Activated CD4-positive, alpha-beta T cell treated with anti-CD3 and anti-CD28 coated beads for 36 hours (primary cell): ENCODE results near the gene OMP. TPM values are rescaled to one million over a fixed set of nuclear protein-coding genes. Genes with fewer than 3 reads are reported as not detected.

Experiments
- ATAC-seq: fragments of 200-7000 bp; cut with Tn5 transposase; one replicate; pipeline ENCODE4 v1.10.0; 2021; ENCODE audit warnings: mild to moderate bottlenecking, moderate library complexity
- CTCF ChIA-PET: fragments of 350-600 bp; sonication (Branson Sonifier 250); formaldehyde crosslinking; loops from one replicate; lab custom pipeline; 2021; ENCODE audit warnings: antibody characterized with exemption; lab: Charles Lee
- POLR2A ChIA-PET: fragments of 350-600 bp; sonication (Branson Sonifier 250); formaldehyde crosslinking; loops from one replicate; lab custom pipeline; 2021; ENCODE audit warnings: antibody characterized with exemption, inconsistent platforms; lab: Charles Lee
- DNase-seq: peaks from one replicate; pipeline ENCODE4 v3.0.0-alpha.2; 2020
- H3K27ac Mint-ChIP-seq: one replicate; pipeline ENCODE4 v1.8.0; 2021; ENCODE audit warnings: mixed read lengths
- H3K27me3 Mint-ChIP-seq: one replicate; pipeline ENCODE4 v1.8.0; 2021; ENCODE audit warnings: mixed read lengths
- H3K36me3 Mint-ChIP-seq: one replicate; pipeline ENCODE4 v1.8.0; 2021; ENCODE audit warnings: low read depth, mixed read lengths
- H3K4me1 Mint-ChIP-seq: one replicate; pipeline ENCODE4 v1.8.0; 2021; ENCODE audit warnings: mixed read lengths
- H3K4me3 Mint-ChIP-seq: one replicate; pipeline ENCODE4 v1.8.0; 2021; ENCODE audit warnings: mild to moderate bottlenecking, moderate library complexity, mixed read lengths
- H3K9me3 Mint-ChIP-seq: one replicate; pipeline ENCODE4 v1.8.0; 2021; ENCODE audit warnings: low read depth, mixed read lengths
- intact Hi-C, 2 experiments: fragments of 100-400 bp; cut with DNase I in 1 of 2; cut with micrococcal nuclease in 1 of 2; formaldehyde crosslinking; loops; one replicate each; pipeline versions ENCODE4 v1.14.2 to v1.15.1; 2022 to 2024; cut with DNase I, micrococcal nuclease
- total RNA-seq, 2 experiments: library from RNA; stranded (reverse); gene quantifications; one replicate each; pipeline ENCODE4 v1.2.3, GENCODE V29; 2021

OMP gene
- total RNA-seq, 2 experiments from 2014 or later, result not detected

- DNase-seq, result no peak
- no peak for ATAC-seq
- no peaks in the 10 kb centered on the region for H3K9me3 Mint-ChIP-seq
- no peaks in the 10 kb centered on the region for H3K36me3 Mint-ChIP-seq
- intact Hi-C loops, result no loop called here
- H3K27ac Mint-ChIP-seq, result no peak overlapping the region
- POLR2A ChIA-PET, result no interaction called here
- peaks cover 4% of the 10 kb centered on the region for H3K4me1 Mint-ChIP-seq
- no peaks in the 10 kb centered on the region for H3K27me3 Mint-ChIP-seq
- CTCF ChIA-PET, result interaction anchor here (1.0 to 4.1 kb wide), 4 partner anchors 12 to 169 kb away, joined by 3 to 64 read pairs (median 6); no protein-coding TSS in a partner anchor
- H3K4me3 Mint-ChIP-seq, result no peak overlapping the region
These were observed 13.6 kb upstream of the OMP start for GRCh38 chr11:77089004-77089545.

DNA sequence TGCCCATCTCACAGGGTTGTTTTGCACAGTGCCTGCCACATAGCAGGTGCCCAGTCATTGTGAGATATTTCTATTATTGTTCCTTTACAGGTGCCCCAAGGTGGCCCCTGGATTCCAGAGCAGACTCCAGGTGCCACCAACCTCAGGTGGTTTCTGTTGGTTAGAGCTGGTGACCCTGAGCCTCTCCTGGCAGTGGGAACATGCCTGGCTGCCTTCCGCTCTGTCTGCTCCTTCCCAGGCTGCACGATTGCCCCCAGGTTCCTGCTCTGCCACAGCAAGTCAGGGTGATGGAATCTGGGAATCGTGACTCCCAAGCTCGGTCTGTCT is 12.6 kb upstream of the OMP start:
- intact Hi-C loops, result loop anchor here (2.0 to 5.0 kb wide), 3 partner anchors 23 to 358 kb away; partner anchors contain the start of gene CAPN5 (in 1 of the 2)
- ChIA-PET POLR2A (no interaction called here), CTCF (interaction anchor here (0.8 to 4.1 kb wide), 11 partner anchors 8 to 309 kb away, joined by 3 to 64 read pairs (median 9); partner anchors contain the start of gene CAPN5)
- no peaks in the 10 kb centered on the region for H3K27me3 Mint-ChIP-seq
- H3K9me3 Mint-ChIP-seq, result no peaks in the 10 kb centered on the region
- ATAC-seq (no peak), DNase-seq (no peak)
- no peaks in the 10 kb centered on the region for H3K36me3 Mint-ChIP-seq
- H3K4me1 Mint-ChIP-seq, result peaks cover 4% of the 10 kb centered on the region
- no peak overlapping the region for H3K27ac Mint-ChIP-seq
- no peak overlapping the region for H3K4me3 Mint-ChIP-seq

DNA sequence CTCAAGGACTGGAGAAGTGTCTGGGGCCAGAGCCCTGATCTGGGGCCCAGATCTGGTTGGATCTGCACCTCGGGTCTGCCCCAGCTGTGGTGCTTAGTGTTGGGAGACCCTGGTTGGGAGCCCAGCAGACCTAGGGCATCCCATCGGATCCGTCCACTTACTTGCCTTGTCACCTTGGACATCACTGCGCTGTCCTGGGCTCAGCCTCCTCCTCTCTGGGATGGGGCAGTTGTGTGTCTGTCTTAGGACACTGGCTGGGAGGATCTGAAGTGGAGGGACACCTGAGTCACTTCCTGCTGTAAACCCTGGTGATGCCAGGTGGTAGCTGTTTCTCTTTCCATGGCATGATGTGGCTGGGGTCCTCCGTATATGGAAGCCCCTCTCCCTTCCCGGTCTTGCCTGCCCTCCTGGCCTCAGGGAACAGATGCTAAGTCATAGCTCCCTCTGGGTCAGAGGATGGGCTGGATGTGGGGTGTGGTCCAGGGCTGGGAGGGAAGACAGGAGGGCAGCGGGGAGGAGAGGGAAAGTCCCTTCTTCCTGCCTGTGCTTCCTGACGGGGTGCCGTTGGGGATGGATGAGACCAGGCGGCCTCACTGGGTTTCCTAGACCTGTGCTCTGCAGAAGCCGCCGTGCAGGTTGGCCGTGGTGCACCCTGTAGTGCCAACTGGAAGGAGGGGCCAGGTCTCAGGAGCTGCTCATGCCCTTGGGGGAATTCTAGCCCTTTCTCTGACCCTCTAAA is 12.1 kb upstream of the OMP start:
- H3K9me3 Mint-ChIP-seq, result no peaks in the 10 kb centered on the region
- H3K4me1 Mint-ChIP-seq, result peaks cover 4% of the 10 kb centered on the region
- H3K4me3 Mint-ChIP-seq, result no peak overlapping the region
- intact Hi-C loops, result loop anchor here (1.0 to 5.0 kb wide), 7 partner anchors 24 to 358 kb away; partner anchors contain the start of gene CAPN5 (in 2 of the 2)
- H3K27ac Mint-ChIP-seq, result no peak overlapping the region
- no peaks in the 10 kb centered on the region for H3K36me3 Mint-ChIP-seq
- no peaks in the 10 kb centered on the region for H3K27me3 Mint-ChIP-seq
- POLR2A ChIA-PET, result interaction anchor here (0.6 kb wide), 1 partner anchor 54 kb away, joined by 3 read pairs; no protein-coding TSS in a partner anchor
- no peak for ATAC-seq
- DNase-seq, result no peak
- CTCF ChIA-PET, result interaction anchor here (0.6 to 4.1 kb wide), 28 partner anchors 9 to 531 kb away, joined by 3 to 64 read pairs (median 5); partner anchors contain the start of genes CAPN5 and MYO7A

DNA sequence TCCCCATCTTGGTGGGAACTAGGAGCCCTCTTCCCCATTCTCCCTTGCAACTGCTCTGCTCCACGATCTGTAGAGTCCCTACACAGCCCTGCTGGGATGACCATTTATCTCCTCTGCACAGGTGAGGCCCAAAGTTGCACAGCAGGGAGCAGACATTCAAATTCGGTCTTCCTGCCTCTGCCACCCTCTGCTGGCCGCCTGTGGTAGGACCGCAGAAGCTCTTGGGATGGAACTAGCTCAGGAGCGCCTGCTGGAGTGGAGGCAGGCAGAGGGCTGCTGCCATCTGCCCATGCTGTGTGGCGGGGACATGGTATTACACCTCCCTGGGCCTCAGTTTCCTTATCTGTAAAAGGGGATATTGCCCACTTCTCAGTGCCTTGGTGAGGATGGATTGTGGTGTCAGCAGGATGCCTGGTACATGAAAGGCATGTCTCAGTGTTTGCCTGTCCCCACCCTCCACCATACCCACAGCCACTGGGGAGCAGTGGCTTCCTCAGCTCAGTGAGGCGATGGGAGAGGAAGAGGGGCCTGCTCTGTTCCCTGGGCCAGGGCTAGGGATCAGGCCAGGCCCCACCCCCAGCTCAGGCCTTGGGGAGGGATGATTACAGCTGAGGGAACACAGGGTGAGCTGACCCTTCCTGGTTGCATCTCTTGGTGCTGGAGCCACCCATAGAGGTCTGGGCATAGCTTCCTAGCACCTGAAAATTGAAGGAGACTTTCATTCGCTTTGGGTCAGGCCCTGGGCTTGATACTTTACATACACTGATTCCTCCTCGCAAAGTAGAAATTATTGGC is 11.3 kb upstream of the OMP start:
- CTCF ChIA-PET, result interaction anchor here (0.6 to 4.1 kb wide), 39 partner anchors 10 to 1171 kb away, joined by 3 to 64 read pairs (median 4); partner anchors contain the start of genes CAPN5 and MYO7A
- Mint-ChIP-seq H3K4me3 (no peak overlapping the region), H3K9me3 (no peaks in the 10 kb centered on the region), H3K4me1 (peaks cover 4% of the 10 kb centered on the region), H3K36me3 (no peaks in the 10 kb centered on the region), H3K27ac (no peak overlapping the region), H3K27me3 (no peaks in the 10 kb centered on the region)
- POLR2A ChIA-PET, result interaction anchor here (0.6 kb wide), 1 partner anchor 55 kb away, joined by 3 read pairs; no protein-coding TSS in a partner anchor
- intact Hi-C loops, result loop anchor here (1.0 to 5.0 kb wide), 7 partner anchors 25 to 359 kb away; partner anchors contain the start of gene CAPN5 (in 2 of the 2)
- DNase-seq (peak; percentile 90), ATAC-seq (peak; percentile 99)

DNA sequence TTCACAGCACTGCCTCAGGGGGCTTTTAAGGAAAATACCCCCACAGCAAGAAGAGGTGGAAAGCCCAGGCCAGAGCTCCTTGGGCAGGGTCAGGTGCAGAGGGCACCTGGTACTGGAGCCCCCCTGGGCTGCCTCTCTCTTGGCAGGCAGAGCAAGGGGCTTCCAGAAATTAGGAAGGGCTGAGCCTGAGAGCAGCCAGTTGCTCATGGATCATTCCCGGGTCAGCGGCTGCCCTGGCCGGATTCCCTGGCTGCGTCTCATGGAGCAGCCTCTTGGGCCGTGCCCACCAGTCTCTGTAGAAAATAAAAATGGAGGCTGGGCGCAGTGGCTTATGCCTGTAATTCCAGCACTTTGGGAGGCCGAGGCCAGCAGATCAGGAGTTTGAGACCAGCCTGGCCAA is 10.3 kb upstream of the OMP start:
- no peaks in the 10 kb centered on the region for H3K9me3 Mint-ChIP-seq
- no peak overlapping the region for H3K27ac Mint-ChIP-seq
- intact Hi-C loops, result loop anchor here (5.0 kb wide), 2 partner anchors 175 to 360 kb away; no protein-coding TSS in a partner anchor
- CTCF ChIA-PET, result interaction anchor here (0.6 to 4.1 kb wide), 17 partner anchors 9 to 370 kb away, joined by 3 to 64 read pairs (median 11); partner anchors contain the start of gene MYO7A
- ATAC-seq (no peak), DNase-seq (no peak)
- H3K36me3 Mint-ChIP-seq, result no peaks in the 10 kb centered on the region
- H3K27me3 Mint-ChIP-seq, result no peaks in the 10 kb centered on the region
- H3K4me3 Mint-ChIP-seq, result no peak overlapping the region
- peaks cover 4% of the 10 kb centered on the region for H3K4me1 Mint-ChIP-seq
- POLR2A ChIA-PET, result interaction anchor here (0.6 kb wide), 1 partner anchor 1074 kb away, joined by 3 read pairs; no protein-coding TSS in a partner anchor

DNA sequence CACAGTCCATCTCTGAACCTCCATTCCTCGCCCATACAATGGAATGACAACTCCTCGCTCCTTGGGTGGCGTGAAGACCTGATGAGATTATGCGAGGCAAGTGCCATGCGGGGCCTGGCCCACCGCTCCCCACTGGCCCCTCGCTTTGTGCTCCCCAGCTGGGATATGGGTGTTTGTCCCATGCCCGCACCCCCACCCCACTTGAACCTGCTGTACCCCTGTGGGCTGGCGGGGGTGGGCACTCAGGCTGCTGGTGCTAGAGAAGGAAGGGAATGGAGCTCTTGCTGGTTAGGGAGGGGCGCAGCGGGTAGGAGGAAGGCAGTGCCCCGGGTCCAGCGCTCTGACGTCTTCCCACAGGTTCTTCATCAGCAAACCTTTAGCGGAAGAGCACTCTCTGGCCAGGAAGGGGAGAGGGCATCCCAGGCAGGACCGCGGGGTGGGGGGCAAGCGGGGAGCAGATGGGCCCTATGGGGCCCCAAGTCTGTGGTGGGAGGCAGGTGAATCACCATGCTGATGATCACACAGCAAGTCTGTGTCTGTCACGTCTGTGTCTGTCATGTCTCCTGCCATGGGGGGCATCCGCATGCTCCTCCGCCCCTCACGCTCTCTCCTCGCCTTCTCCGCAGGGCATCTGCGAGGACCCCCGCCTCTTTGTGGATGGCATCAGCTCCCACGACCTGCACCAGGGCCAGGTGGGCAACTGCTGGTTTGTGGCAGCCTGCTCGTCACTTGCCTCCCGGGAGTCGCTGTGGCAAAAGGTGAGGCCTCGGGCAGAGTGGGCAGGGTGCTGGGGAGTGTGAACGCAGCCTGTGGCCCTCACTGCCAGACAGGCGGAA is 9.4 kb upstream of the OMP start:
- H3K27me3 Mint-ChIP-seq, result no peaks in the 10 kb centered on the region
- DNase-seq (no peak), ATAC-seq (no peak)
- intact Hi-C loops, result loop anchor here (5.0 kb wide), 2 partner anchors 176 to 361 kb away; no protein-coding TSS in a partner anchor
- H3K36me3 Mint-ChIP-seq, result no peaks in the 10 kb centered on the region
- H3K27ac Mint-ChIP-seq, result no peak overlapping the region
- no peaks in the 10 kb centered on the region for H3K9me3 Mint-ChIP-seq
- H3K4me3 Mint-ChIP-seq, result no peak overlapping the region
- ChIA-PET CTCF (interaction anchor here (0.6 to 4.1 kb wide), 9 partner anchors 8 to 480 kb away, joined by 3 to 64 read pairs (median 4); no protein-coding TSS in a partner anchor), POLR2A (no interaction called here)
- H3K4me1 Mint-ChIP-seq, result peaks cover 4% of the 10 kb centered on the region

- intact Hi-C loops, result loop anchor here (5.0 kb wide), 2 partner anchors 177 to 362 kb away; no protein-coding TSS in a partner anchor
- H3K27ac Mint-ChIP-seq, result no peak overlapping the region
- ATAC-seq, result no peak
These were observed 8.4 kb upstream of the OMP start for GRCh38 chr11:77093987-77094840.

GRCh38 chr11:77094841-77095365 is 7.7 kb upstream of the OMP start:
- ChIA-PET POLR2A (no interaction called here), CTCF (interaction anchor here (0.6 kb wide), 1 partner anchor 94 kb away, joined by 3 read pairs; no protein-coding TSS in a partner anchor)
- intact Hi-C loops, result loop anchor here (5.0 kb wide), 2 partner anchors 178 to 363 kb away; no protein-coding TSS in a partner anchor
- Mint-ChIP-seq H3K27me3 (no peaks in the 10 kb centered on the region), H3K4me1 (peaks cover 4% of the 10 kb centered on the region), H3K36me3 (no peaks in the 10 kb centered on the region), H3K27ac (no peak overlapping the region), H3K9me3 (no peaks in the 10 kb centered on the region), H3K4me3 (no peak overlapping the region)
- no peak for ATAC-seq
- DNase-seq, result no peak

More at GRCh38 chr11:77093987-77094840, 8.4 kb upstream of the OMP start:
- Mint-ChIP-seq H3K4me1 (peaks cover 4% of the 10 kb centered on the region), H3K27me3 (no peaks in the 10 kb centered on the region), H3K36me3 (no peaks in the 10 kb centered on the region), H3K4me3 (no peak overlapping the region), H3K9me3 (no peaks in the 10 kb centered on the region)
- POLR2A ChIA-PET, result no interaction called here
- CTCF ChIA-PET, result interaction anchor here (0.6 to 1.2 kb wide), 6 partner anchors 12 to 479 kb away, joined by 3 to 4 read pairs (median 3); no protein-coding TSS in a partner anchor
- no peak for DNase-seq
